ENCODE measurements around the gene EIF5. TPM values are rescaled to one million over a fixed set of nuclear protein-coding genes. Genes with fewer than 3 reads are reported as not detected.

The EIF5 gene
- total RNA-seq, 1 experiment from 2014 or later: 356 TPM

- Histone ChIP-seq H3K4me1 (ENCODE audit: insufficient read depth, low read length) (no peaks in the 10 kb centered on the region), H3K79me2 (ENCODE audit: insufficient read depth, low read length) (no peaks in the 10 kb centered on the region), H3K79me1 (ENCODE audit: insufficient read depth, low read depth, low read length, poor library complexity, severe bottlenecking) (no peaks in the 10 kb centered on the region), H4K5ac (ENCODE audit: insufficient read length, low read depth, low read length) (no peak overlapping the region), H2AFZ (ENCODE audit: low read length) (no peak overlapping the region), H3K23me2 (ENCODE audit: insufficient read length, low read depth, low read length, poor library complexity, severe bottlenecking) (no peaks in the 10 kb centered on the region), H3K23ac (ENCODE audit: insufficient read length, low read depth, low read length) (no peak overlapping the region), H3K27me3 (ENCODE audit: insufficient read depth, low read length) (no peaks in the 10 kb centered on the region), H3K4me2 (ENCODE audit: insufficient read depth, insufficient read length, low read length) (no peak overlapping the region), H2BK12ac (ENCODE audit: insufficient read length, low read depth, low read length) (no peak overlapping the region), H3T11ph (ENCODE audit: low read length) (no peak overlapping the region), H4K20me1 (ENCODE audit: control insufficient read depth, insufficient read depth, insufficient read length) (no peaks in the 10 kb centered on the region), H3K9ac (ENCODE audit: extremely low read depth, insufficient read length, low read length) (no peak overlapping the region), H4K91ac (ENCODE audit: insufficient read length, low read depth, low read length) (no peak overlapping the region), H3K4ac (ENCODE audit: low read depth, low read length) (no peak overlapping the region), H2BK20ac (ENCODE audit: low read depth, low read length, poor library complexity, severe bottlenecking) (no peak overlapping the region), H2AK5ac (ENCODE audit: insufficient read length, low read length) (no peak overlapping the region), H4K8ac (replicated peaks; ENCODE audit: insufficient read length, low read depth, low read length) (no peak overlapping the region), H3K56ac (ENCODE audit: insufficient read length, low read depth, low read length) (no peak overlapping the region), H2BK120ac (ENCODE audit: low read depth, low read length, poor library complexity, severe bottlenecking) (no peak overlapping the region), H3K14ac (ENCODE audit: insufficient read depth, low read length) (no peak overlapping the region), H2BK5ac (ENCODE audit: insufficient read length, low read length) (no peak overlapping the region), H3K27ac (ENCODE audit: insufficient read length, low read depth, low read length) (no peak overlapping the region), H2BK15ac (ENCODE audit: low read depth, low read length) (no peak overlapping the region), H3K18ac (ENCODE audit: insufficient read length, low read depth, low read length) (no peak overlapping the region), H3K9me3 (ENCODE audit: control insufficient read depth, low read depth, low read length) (no peaks in the 10 kb centered on the region)
- DNase-seq: no peak
- H3K36me3 Mint-ChIP-seq (ENCODE audit: insufficient read depth in 1 of 3, low read depth in 3 of 3): peaks cover 66 to 87% (median 85%) of the 10 kb centered on the region in 3 experiments
- WGBS (ENCODE audit: extremely low coverage, insufficient read length, low lambda C conversion rate): no CpG with 5 or more reads among the region's 5 CpGs
- H3K9me3 Mint-ChIP-seq: no peaks in the 10 kb centered on the region
- peak overlapping the region in 1 of 3 experiments; percentile 91; a peak in 2 of 7 replicates for H3K27ac Mint-ChIP-seq
- peaks cover 5 to 9% of the 10 kb centered on the region in 2 experiments; a peak in 3 of 4 replicates for H3K4me1 Mint-ChIP-seq
- TF ChIP-seq, protein P1, sequence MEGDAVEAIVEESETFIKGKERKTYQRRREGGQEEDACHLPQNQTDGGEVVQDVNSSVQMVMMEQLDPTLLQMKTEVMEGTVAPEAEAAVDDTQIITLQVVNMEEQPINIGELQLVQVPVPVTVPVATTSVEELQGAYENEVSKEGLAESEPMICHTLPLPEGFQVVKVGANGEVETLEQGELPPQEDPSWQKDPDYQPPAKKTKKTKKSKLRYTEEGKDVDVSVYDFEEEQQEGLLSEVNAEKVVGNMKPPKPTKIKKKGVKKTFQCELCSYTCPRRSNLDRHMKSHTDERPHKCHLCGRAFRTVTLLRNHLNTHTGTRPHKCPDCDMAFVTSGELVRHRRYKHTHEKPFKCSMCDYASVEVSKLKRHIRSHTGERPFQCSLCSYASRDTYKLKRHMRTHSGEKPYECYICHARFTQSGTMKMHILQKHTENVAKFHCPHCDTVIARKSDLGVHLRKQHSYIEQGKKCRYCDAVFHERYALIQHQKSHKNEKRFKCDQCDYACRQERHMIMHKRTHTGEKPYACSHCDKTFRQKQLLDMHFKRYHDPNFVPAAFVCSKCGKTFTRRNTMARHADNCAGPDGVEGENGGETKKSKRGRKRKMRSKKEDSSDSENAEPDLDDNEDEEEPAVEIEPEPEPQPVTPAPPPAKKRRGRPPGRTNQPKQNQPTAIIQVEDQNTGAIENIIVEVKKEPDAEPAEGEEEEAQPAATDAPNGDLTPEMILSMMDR (conservative IDR thresholded peaks at IDR 0.05): no peak
- no peak overlapping the region for H3K4me3 Mint-ChIP-seq
- H3K27me3 Mint-ChIP-seq (ENCODE audit: low read depth): no peaks in the 10 kb centered on the region
These were observed 7.5 kb downstream of the EIF5 start for GRCh38 chr14:103341250-103342129.

All from H9 (cell line).